K562 (cell line): ENCODE measurements around the gene CST9L. TPM values are rescaled to one million over a fixed set of nuclear protein-coding genes. Genes with fewer than 3 reads are reported as not detected.

Experiments used
- ATAC-seq: fragments of 200-7000 bp; cut with Tn5 transposase; 3 replicates; pipeline ENCODE4 v1.9.1; 2020; ENCODE audit warnings: moderate library complexity
- BruUV-seq: library from RNA; stranded (reverse); fragments of 400-500 nt; replicated peaks from 2 replicates; lab custom pipeline; 2021; lab: Mats Ljungman, UMichigan
- CTCF ChIA-PET: fragments of 300-600 bp; formaldehyde crosslinking; extraction: SDS; loops from one replicate; lab custom pipeline; 2021; ENCODE audit warnings: low intra/inter-chr PET ratio; lab: Yijun Ruan, JAX
- POLR2A ChIA-PET: fragments of 300-600, 350-650 bp; sonication (Branson Sonifier 250); formaldehyde crosslinking; extraction: SDS; loops from one replicate; lab custom pipeline; 2021; ENCODE audit warnings: antibody characterized with exemption, inconsistent platforms; lab: Yijun Ruan, JAX
- DNase-seq, 4 experiments: peaks; one replicate each; pipeline versions ENCODE4 v3.0.0 to v3.0.0-alpha.2; 2011 to 2018; ENCODE audit warnings: low spot score in 3 of 4, mixed read lengths in 3 of 4; ENCODE audit errors: extremely low read depth in 1 of 4
- FAIRE-seq: peaks from 2 replicates; lab custom pipeline; 2011; peaks lifted over from hg19 to GRCh38; lab: Jason Lieb, UNC
- H2AFZ ChIP-seq: 2 replicates; pipeline ENCODE4 v1.6.0; 2011; ENCODE audit warnings: low read depth, low read length, control low read depth, inconsistent platforms
- H3K27ac ChIP-seq: fragments of 200-600 bp; 3 replicates; pipeline ENCODE4 v1.8.0; 2011; ENCODE audit warnings: low read depth, mild to moderate bottlenecking, control low read depth, inconsistent platforms, low read length, moderate library complexity, mixed read lengths; ENCODE audit errors: extremely low read depth
- H3K27me3 ChIP-seq, 2 experiments: fragments of 300-600 bp in 1 of 2; 2 replicates in 1 of 2; 3 replicates in 1 of 2; pipeline versions ENCODE4 v1.6.0 to v1.8.0; 2011; ENCODE audit warnings: inconsistent platforms in 2 of 2, low read length in 2 of 2, mild to moderate bottlenecking in 1 of 2, mixed read lengths in 1 of 2, moderate library complexity in 1 of 2; ENCODE audit not compliant: control insufficient read depth in 2 of 2, insufficient read depth in 2 of 2
- H3K36me3 ChIP-seq: fragments of 300-600 bp; 3 replicates; pipeline ENCODE4 v1.8.0; 2011; ENCODE audit warnings: mild to moderate bottlenecking, low read length, inconsistent platforms; ENCODE audit not compliant: control insufficient read depth, insufficient read depth
- H3K4me1 ChIP-seq, 2 experiments: fragments of 200-600 bp in 1 of 2; replicated peaks in 1 of 2; 2 replicates in 1 of 2; 3 replicates in 1 of 2; pipeline versions ENCODE4 v1.5.1 to v1.8.0; 2011; ENCODE audit warnings: inconsistent platforms in 2 of 2, low read length in 2 of 2, mild to moderate bottlenecking in 1 of 2, mixed read lengths in 1 of 2, moderate library complexity in 1 of 2; ENCODE audit not compliant: control insufficient read depth in 2 of 2, insufficient read depth in 2 of 2
- H3K4me2 ChIP-seq: 2 replicates; pipeline ENCODE4 v1.6.1; 2011; ENCODE audit warnings: low read length, control low read depth, inconsistent platforms, mixed read lengths; ENCODE audit not compliant: insufficient read depth
- H3K4me3 ChIP-seq: fragments of 200-600 bp; sonication (generic), shearing (Covaris generic); 2 replicates; pipeline ENCODE4 v1.5.1; 2016; ENCODE audit warnings: control low read depth, inconsistent platforms
- H3K79me2 ChIP-seq: fragments of 200-600 bp; 3 replicates; pipeline ENCODE4 v1.8.0; 2011; ENCODE audit warnings: low read length, inconsistent platforms; ENCODE audit not compliant: control insufficient read depth, insufficient read depth
- H3K9ac ChIP-seq, 2 experiments: 2 replicates each; pipeline versions ENCODE4 v1.6.0 to v1.6.1; 2011; ENCODE audit warnings: low read depth in 2 of 2, low read length in 2 of 2, control low read depth in 1 of 2, inconsistent platforms in 1 of 2, mild to moderate bottlenecking in 1 of 2, mixed read lengths in 1 of 2; ENCODE audit not compliant: insufficient read depth in 1 of 2
- H3K9me1 ChIP-seq: one replicate; pipeline ENCODE4 v1.6.0; 2011; ENCODE audit warnings: inconsistent platforms, mild to moderate bottlenecking, low read length, moderate library complexity; ENCODE audit not compliant: control insufficient read depth, insufficient read depth
- H3K9me3 ChIP-seq: replicated peaks from 2 replicates; pipeline ENCODE4 v1.5.1; 2011; ENCODE audit warnings: low read depth, low read length, inconsistent platforms; ENCODE audit not compliant: control insufficient read depth, insufficient read depth
- H4K20me1 ChIP-seq: replicated peaks from 2 replicates; pipeline ENCODE4 v1.6.1; 2011; ENCODE audit warnings: low read length, inconsistent platforms, mixed read lengths; ENCODE audit not compliant: control insufficient read depth, insufficient read depth
- BCL6 ChIP-seq: fragments of 250-450 bp; sonication (Bioruptor Pico); IDR thresholded peaks from 2 replicates; pipeline ENCODE4 v1.4.0; 2020
- HNRNPK ChIP-seq: fragments of 200-400 bp; formaldehyde crosslinking; IDR thresholded peaks from one replicate; pipeline ENCODE4 v1.6.1; 2018; ENCODE audit warnings: mild to moderate bottlenecking, low read depth, low read length; ENCODE audit not compliant: poor library complexity, severe bottlenecking
- WGBS: fragments of 100-300 bp; shearing (Covaris generic); methylation state at CpG from one replicate; pipeline ENCODE4 v1.1.6; 2016; ENCODE audit warnings: low coverage, mixed read lengths; ENCODE audit not compliant: insufficient coverage; ENCODE audit errors: missing lambda C conversion rate; 5-methylcytosine and 5-hydroxymethylcytosine counted together
- in situ Hi-C: fragments of 300-500 bp; cut with MboI; formaldehyde crosslinking; loops from 4 replicates; pipeline ENCODE4 v1.15.0; 2018; ENCODE audit warnings: inconsistent platforms, mixed read lengths
- intact Hi-C: fragments of 100-400 bp; cut with micrococcal nuclease; formaldehyde crosslinking; loops from 2 replicates; pipeline ENCODE4 v1.14.2; 2022
- polyA plus RNA-seq, 8 experiments: library from polyadenylated mRNA; depleted of rRNA in 4 of 8; stranded (reverse) in 5 of 8; unstranded in 3 of 8; fragments of >200 nt; fragmentation: Nextera tagmentation in 2 of 8; fragmentation: Illumina TruSeq in 1 of 8; extraction: Ambion mirVana in 2 of 8; extraction: Trizol in 1 of 8; gene quantifications; 2 replicates each; pipeline versions ENCODE4 v1.2.1 to v1.2.3, GENCODE V29; 2011 to 2014; ENCODE audit warnings: inconsistent platforms in 1 of 8, missing spikeins in 1 of 8
- total RNA-seq, 7 experiments: library from RNA; depleted of rRNA in 6 of 7; stranded (reverse); fragments of >200 nt in 6 of 7; fragmentation: Illumina TruSeq in 2 of 7; extraction: Trizol in 2 of 7; gene quantifications; 2 replicates each; pipeline versions ENCODE4 v1.2.1 to v1.2.3, GENCODE V29; 2011 to 2021; ENCODE audit warnings: low replicate concordance in 1 of 7
- TF ChIP-seq, protein P1 (sequence below): fragments of 450-650 bp; IDR thresholded peaks from 2 replicates; pipeline ENCODE4 v1.7.1; 2018; ENCODE audit warnings: mild to moderate bottlenecking, low read depth; ENCODE audit not compliant: partially characterized antibody

Gene CST9L
- total and polyA plus RNA-seq, 9 of the 15 experiments (the other 6 are each of a cell fraction or from before 2014, with no cell fraction given) = not detected

DNA sequence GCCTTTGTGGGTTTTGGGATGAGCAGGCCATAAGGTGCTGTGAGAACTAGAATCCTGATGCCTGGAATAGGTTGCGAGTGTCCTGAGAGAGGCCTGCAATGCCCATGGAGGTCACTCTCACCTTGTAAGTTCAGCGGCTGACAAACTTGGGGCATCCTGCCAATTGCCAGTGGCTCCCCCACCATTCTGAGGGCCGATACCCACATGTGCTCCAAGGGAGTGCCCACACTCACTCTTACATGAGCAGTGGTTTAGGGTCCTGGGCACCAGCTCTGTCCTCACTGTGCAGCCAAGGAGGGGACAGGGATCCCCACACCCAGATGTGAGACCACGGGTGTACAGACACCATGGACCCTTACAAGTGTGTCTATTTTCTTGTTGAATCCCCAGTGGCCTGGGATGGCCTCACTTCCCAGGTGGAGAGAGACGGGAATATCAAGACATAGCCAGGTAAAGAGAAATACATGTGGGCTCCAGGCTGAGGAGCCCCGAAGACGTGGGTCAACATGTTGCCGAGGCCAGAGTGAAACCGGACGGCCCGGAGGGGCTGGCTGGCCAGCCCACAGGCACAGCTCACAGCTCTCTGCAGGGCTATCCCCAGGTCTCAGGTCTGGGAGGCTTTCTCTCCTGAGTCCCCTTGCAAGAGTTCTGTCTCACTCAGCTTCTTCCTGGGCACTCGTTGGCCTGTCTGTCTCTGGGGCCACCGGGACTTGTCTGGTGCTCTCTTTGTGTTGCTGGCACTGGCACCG, 39.4 kb upstream of the CST9L start:
- CTCF ChIA-PET = interaction anchor here (2.4 kb wide), 1 partner anchor 166 kb away, joined by 25 read pairs; no protein-coding TSS in a partner anchor
- no peak for FAIRE-seq
- H3K27ac ChIP-seq = no peak overlapping the region
- DNase-seq = no peak
- intact Hi-C loops = no loop called here
- H3K79me2 ChIP-seq = no peaks in the 10 kb centered on the region
- no peak overlapping the region for H2AFZ ChIP-seq
- no peaks in the 10 kb centered on the region for H3K9me1 ChIP-seq
- no peaks in the 10 kb centered on the region for H3K36me3 ChIP-seq
- no peak overlapping the region for H3K4me2 ChIP-seq
- H4K20me1 ChIP-seq = peaks cover 6% of the 10 kb centered on the region; the same call in 1 of the 2 replicates
- in situ Hi-C loops = no loop called here
- H3K4me1 ChIP-seq = no peaks in the 10 kb centered on the region; a peak in 1 of 5 replicates
- POLR2A ChIA-PET = interaction anchor here (1.0 kb wide), 1 partner anchor 164 kb away, joined by 3 read pairs; no protein-coding TSS in a partner anchor
- H3K9me3 ChIP-seq = no peaks in the 10 kb centered on the region
- no peak overlapping the region for H3K9ac ChIP-seq
- 20% methylated on average over 13 of the region's 14 CpGs for WGBS
- peaks cover 0 to 8% of the 10 kb centered on the region in 2 experiments; a peak in 2 of 5 replicates for H3K27me3 ChIP-seq
- BruUV-seq = no TSS peak
- ATAC-seq = no peak
- H3K4me3 ChIP-seq = no peak overlapping the region
- TF ChIP-seq, protein P1, sequence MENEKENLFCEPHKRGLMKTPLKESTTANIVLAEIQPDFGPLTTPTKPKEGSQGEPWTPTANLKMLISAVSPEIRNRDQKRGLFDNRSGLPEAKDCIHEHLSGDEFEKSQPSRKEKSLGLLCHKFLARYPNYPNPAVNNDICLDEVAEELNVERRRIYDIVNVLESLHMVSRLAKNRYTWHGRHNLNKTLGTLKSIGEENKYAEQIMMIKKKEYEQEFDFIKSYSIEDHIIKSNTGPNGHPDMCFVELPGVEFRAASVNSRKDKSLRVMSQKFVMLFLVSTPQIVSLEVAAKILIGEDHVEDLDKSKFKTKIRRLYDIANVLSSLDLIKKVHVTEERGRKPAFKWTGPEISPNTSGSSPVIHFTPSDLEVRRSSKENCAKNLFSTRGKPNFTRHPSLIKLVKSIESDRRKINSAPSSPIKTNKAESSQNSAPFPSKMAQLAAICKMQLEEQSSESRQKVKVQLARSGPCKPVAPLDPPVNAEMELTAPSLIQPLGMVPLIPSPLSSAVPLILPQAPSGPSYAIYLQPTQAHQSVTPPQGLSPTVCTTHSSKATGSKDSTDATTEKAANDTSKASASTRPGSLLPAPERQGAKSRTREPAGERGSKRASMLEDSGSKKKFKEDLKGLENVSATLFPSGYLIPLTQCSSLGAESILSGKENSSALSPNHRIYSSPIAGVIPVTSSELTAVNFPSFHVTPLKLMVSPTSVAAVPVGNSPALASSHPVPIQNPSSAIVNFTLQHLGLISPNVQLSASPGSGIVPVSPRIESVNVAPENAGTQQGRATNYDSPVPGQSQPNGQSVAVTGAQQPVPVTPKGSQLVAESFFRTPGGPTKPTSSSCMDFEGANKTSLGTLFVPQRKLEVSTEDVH = no peak
- TF ChIP-seq BCL6 = no peak
- no peak for TF ChIP-seq HNRNPK
